Measurements from ENCODE around the gene TYRP1.

The TYRP1 gene, protein sequence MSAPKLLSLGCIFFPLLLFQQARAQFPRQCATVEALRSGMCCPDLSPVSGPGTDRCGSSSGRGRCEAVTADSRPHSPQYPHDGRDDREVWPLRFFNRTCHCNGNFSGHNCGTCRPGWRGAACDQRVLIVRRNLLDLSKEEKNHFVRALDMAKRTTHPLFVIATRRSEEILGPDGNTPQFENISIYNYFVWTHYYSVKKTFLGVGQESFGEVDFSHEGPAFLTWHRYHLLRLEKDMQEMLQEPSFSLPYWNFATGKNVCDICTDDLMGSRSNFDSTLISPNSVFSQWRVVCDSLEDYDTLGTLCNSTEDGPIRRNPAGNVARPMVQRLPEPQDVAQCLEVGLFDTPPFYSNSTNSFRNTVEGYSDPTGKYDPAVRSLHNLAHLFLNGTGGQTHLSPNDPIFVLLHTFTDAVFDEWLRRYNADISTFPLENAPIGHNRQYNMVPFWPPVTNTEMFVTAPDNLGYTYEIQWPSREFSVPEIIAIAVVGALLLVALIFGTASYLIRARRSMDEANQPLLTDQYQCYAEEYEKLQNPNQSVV

DNA sequence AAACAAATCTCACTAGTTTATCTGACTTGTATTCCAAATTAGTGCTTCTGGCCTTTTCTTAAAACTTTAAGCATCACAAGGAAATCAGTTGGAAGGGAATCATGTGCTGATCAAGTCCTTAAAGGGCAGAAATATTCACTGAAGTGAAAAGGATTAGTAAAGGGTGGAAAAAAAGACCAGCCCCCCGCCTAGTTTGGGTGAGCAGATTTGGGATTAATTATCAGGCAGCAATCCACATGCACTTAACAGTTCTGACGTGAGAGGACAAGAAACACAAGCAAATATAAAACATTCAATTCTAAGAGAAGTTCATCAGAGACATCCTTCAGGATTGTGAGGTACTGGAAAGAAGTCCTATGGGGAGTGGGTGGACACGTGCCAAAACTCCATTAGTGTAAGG lies at the start of gene TYRP1:
Gene TYRP1 (plus strand): TSS at position 245 of the 400 bp plus-strand sequence. CDS start 612 bp downstream, outside the sequence.
- TF ChIP-seq, protein P1, sequence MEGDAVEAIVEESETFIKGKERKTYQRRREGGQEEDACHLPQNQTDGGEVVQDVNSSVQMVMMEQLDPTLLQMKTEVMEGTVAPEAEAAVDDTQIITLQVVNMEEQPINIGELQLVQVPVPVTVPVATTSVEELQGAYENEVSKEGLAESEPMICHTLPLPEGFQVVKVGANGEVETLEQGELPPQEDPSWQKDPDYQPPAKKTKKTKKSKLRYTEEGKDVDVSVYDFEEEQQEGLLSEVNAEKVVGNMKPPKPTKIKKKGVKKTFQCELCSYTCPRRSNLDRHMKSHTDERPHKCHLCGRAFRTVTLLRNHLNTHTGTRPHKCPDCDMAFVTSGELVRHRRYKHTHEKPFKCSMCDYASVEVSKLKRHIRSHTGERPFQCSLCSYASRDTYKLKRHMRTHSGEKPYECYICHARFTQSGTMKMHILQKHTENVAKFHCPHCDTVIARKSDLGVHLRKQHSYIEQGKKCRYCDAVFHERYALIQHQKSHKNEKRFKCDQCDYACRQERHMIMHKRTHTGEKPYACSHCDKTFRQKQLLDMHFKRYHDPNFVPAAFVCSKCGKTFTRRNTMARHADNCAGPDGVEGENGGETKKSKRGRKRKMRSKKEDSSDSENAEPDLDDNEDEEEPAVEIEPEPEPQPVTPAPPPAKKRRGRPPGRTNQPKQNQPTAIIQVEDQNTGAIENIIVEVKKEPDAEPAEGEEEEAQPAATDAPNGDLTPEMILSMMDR (IDR thresholded peaks at IDR 0.05; ENCODE audit: low read depth, low read length), result no peak
- DNase-seq (ENCODE audit: extremely low read depth, low read depth), result no peak

DNA sequence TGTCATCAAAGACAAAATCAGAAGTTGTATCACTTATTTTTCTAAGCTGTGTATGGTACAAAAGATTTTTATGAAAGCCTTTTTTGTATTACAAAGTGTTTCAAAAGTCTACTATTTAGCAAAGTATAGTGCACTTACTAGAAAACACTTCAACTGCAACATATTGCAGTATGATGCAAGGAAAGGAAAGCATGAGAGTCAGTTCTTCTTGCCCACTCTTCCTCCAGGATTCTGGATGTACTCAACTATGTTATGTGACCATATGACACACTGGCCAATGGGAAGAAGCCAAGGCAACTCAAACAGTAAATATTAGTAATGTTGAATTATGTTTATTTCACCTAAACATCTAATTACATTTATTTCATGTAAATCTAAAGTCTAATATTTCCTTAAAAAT lies 49.5 kb upstream of the TYRP1 start:
- DNase-seq (ENCODE audit: extremely low read depth, low read depth), result no peak

DNA sequence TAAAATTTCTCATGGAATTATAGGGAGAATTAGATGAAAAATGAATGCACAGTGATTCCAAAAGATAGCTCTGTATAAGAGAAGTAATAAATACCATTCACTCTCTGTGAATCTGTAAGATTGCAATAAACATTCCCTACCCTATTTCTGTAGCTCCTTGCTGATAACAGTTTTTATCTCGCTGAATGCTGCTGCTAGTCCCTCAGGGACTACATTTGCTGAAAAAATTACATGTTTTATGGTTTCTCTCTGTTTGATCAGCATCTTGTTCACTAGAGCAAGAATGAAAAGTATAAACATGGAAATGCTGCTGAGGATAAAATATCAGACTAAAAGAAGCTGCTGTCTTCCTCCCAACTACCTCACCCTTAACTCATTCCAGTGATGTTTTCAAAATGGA lies 44.3 kb upstream of the TYRP1 start:
- no peak for DNase-seq (ENCODE audit: extremely low read depth, low read depth)
- TF ChIP-seq, protein P1 (IDR thresholded peaks at IDR 0.05; ENCODE audit: low read depth, low read length), result no peak

More for the DNA sequence above, 49.5 kb upstream of the TYRP1 start:
- TF ChIP-seq, protein P1 (IDR thresholded peaks at IDR 0.05; ENCODE audit: low read depth, low read length), result no peak

DNA sequence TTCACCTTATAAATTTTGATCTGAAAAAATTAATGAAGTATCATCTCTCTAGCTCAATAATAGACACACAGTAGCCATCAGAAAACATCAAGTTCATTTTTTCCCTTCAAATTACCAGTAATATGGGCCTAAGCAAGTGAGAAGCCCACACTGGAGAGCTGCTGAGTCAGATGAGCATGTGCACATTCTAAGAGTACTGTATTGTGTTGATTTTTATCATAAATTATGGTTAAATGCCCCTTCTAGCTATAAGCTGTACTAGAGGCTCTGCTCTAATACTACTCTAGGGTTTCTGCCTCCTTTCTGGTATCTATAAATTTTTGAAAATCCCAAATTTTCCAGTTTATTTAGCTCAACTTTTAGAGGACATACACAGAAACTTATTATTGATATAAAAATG lies 42.1 kb upstream of the TYRP1 start:
- TF ChIP-seq, protein P1 (IDR thresholded peaks at IDR 0.05; ENCODE audit: low read depth, low read length), result no peak
- DNase-seq (ENCODE audit: extremely low read depth, low read depth), result no peak

DNA sequence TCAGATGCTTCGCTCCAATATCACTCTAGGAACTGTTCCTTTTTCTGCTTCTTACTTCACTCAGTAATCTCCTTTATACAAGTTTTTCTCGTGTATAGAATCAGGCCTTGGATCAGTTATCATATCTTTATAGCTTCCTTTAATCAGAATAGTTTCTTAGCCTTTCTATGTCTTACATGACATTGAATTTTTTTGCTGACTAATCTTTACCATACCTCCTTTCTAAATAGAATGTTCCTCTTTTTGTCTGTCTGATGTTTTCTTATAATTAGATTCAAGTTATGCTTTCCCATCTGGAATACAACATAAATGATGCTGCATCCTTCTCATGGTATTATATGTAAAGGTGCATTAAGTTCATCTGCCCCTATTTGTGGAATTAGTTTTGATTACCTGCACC lies 40.2 kb upstream of the TYRP1 start:
- DNase-seq (ENCODE audit: extremely low read depth, low read depth), result no peak
- TF ChIP-seq, protein P1 (IDR thresholded peaks at IDR 0.05; ENCODE audit: low read depth, low read length), result no peak

DNA sequence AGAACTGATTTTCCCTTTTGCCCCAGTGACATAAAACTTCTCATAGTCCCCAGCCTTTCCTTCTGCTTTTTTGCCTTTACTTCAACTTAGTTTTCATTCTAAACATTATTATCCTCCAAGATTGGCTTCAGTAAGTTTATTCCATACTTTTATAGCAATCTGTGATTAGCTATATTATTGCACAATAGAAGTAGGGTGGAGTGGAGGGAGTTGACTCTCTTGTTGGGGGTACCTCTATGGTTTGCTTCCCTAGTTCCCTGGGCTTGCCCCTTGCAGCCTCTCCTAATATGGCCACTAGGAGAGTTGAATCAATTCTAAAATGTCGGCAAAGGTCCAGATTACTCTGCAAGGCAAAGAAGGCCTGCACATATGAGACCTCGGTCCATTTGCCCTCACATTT lies 36.4 kb upstream of the TYRP1 start:
- no peak for DNase-seq (ENCODE audit: extremely low read depth, low read depth)
- TF ChIP-seq, protein P1 (IDR thresholded peaks at IDR 0.05; ENCODE audit: low read depth, low read length), result no peak

DNA sequence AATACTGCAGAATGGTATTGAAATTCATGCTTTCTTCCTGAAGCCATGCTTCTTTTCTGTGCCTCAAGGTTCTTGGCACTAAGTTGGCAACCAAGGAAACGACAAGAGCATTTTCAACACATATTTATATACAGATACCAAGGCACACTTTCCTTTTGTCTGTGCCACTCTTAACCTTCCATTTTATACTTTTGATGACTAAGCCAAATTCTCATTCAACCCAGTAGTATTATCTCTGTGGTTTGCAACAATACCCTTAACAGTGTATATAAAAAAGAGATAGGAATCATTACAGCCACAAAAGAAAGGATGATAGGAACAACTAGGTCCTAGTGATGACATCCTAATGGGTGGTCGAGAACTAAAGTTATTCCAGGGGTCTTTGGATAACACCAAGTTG lies 36.0 kb upstream of the TYRP1 start:
- TF ChIP-seq, protein P1 (IDR thresholded peaks at IDR 0.05; ENCODE audit: low read depth, low read length), result no peak
- no peak for DNase-seq (ENCODE audit: extremely low read depth, low read depth)

Measured in AG09319 (cell line).